Astrocyte of the spinal cord (primary cell): ENCODE results near the gene PTPN14.

Experiments
- DNase-seq: peaks from one replicate; pipeline ENCODE4 v3.0.0; 2011; ENCODE audit warnings: low read depth, low spot score
- H3K4me3 ChIP-seq: 2 replicates; pipeline ENCODE4 v1.5.1; 2011; ENCODE audit warnings: low read depth, mild to moderate bottlenecking, low read length, moderate library complexity
- CTCF ChIP-seq: IDR thresholded peaks from 2 replicates; pipeline ENCODE4 v1.5.1; 2012; ENCODE audit warnings: low read depth, mild to moderate bottlenecking, low read length, inconsistent platforms
- in situ Hi-C: cut with HindIII; loops from 2 replicates; pipeline ENCODE4 v1.10.0; 2017; ENCODE audit warnings: low sequenced_read_pairs

Gene PTPN14

GRCh38 chr1:214416858-214417257 is 134.5 kb downstream of the PTPN14 start:
- DNase-seq, result no peak
- no peak for TF ChIP-seq CTCF
- H3K4me3 ChIP-seq, result no peak overlapping the region
- in situ Hi-C loops, result no loop called here

GRCh38 chr1:214416417-214416816 is 135.0 kb downstream of the PTPN14 start:
- TF ChIP-seq CTCF, result no peak
- in situ Hi-C loops, result no loop called here
- peak; percentile 66 for DNase-seq
- H3K4me3 ChIP-seq, result no peak overlapping the region

- DNase-seq, result no peak
- in situ Hi-C loops, result no loop called here
- TF ChIP-seq CTCF, result no peak
- no peak overlapping the region for H3K4me3 ChIP-seq
Observed at GRCh38 chr1:214415131-214415530, 136.3 kb downstream of the PTPN14 start.

- no peak overlapping the region for H3K4me3 ChIP-seq
- no peak for TF ChIP-seq CTCF
- in situ Hi-C loops, result no loop called here
- no peak for DNase-seq
Observed at GRCh38 chr1:214414691-214415090, 136.7 kb downstream of the PTPN14 start.

GRCh38 chr1:214413315-214413714 is 138.1 kb downstream of the PTPN14 start:
- no peak for TF ChIP-seq CTCF

GRCh38 chr1:214404571-214405213 is 146.7 kb downstream of the PTPN14 start:
- TF ChIP-seq CTCF, result no peak
- peak; percentile 71 for DNase-seq
- in situ Hi-C loops, result no loop called here
- H3K4me3 ChIP-seq, result no peak overlapping the region

More at GRCh38 chr1:214413315-214413714, 138.1 kb downstream of the PTPN14 start:
- DNase-seq, result no peak
- in situ Hi-C loops, result no loop called here
- no peak overlapping the region for H3K4me3 ChIP-seq

GRCh38 chr1:214404154-214404553 is 147.2 kb downstream of the PTPN14 start:
- H3K4me3 ChIP-seq, result no peak overlapping the region
- TF ChIP-seq CTCF, result no peak
- in situ Hi-C loops, result no loop called here
- peak; percentile 77 for DNase-seq
